Measurements from ENCODE around the gene P2RX2. TPM values are rescaled to one million over a fixed set of nuclear protein-coding genes. Genes with fewer than 3 reads are reported as not detected.

P2RX2 gene
- total RNA-seq, 2 donors from 2014 or later: not detected

DNA sequence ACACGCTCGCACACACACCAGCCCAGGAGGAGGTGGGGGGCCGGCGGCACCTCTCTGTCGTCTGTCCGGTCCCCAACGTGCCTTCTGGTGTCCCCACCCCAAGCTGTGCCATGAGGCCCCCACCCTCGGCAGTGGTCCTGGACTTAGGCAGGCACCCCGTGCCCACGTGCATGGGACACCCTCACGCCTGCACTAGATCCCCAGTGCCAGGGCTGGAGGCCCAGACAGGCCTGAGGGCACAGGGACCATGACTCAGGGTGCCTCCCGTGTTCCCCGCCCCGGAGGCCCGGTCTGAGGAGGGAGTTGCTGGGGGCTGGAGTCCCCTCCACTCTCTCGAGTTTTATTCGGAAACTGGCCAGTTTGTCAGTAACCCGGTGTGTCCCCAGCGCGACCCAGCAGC lies 47.0 kb upstream of the P2RX2 start:
- Histone ChIP-seq H3K27me3 (replicated peaks; ENCODE audit: insufficient read depth) (no peaks in the 10 kb centered on the region), H3K4me1 (ENCODE audit: control insufficient read depth in 1 of 2, low read depth in 2 of 2) (no peaks in the 10 kb centered on the region), H3K27ac (no peak overlapping the region), H3K36me3 (peaks cover 16% of the 10 kb centered on the region), H3K4me3 (no peak overlapping the region), H3K9me3 (no peaks in the 10 kb centered on the region)
- ATAC-seq (ENCODE audit: insufficient number of reproducible peaks, low FRiP score, low read depth): no peak
- TF ChIP-seq, protein P1, sequence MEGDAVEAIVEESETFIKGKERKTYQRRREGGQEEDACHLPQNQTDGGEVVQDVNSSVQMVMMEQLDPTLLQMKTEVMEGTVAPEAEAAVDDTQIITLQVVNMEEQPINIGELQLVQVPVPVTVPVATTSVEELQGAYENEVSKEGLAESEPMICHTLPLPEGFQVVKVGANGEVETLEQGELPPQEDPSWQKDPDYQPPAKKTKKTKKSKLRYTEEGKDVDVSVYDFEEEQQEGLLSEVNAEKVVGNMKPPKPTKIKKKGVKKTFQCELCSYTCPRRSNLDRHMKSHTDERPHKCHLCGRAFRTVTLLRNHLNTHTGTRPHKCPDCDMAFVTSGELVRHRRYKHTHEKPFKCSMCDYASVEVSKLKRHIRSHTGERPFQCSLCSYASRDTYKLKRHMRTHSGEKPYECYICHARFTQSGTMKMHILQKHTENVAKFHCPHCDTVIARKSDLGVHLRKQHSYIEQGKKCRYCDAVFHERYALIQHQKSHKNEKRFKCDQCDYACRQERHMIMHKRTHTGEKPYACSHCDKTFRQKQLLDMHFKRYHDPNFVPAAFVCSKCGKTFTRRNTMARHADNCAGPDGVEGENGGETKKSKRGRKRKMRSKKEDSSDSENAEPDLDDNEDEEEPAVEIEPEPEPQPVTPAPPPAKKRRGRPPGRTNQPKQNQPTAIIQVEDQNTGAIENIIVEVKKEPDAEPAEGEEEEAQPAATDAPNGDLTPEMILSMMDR (IDR thresholded peaks at IDR 0.05): no peak
- DNase-seq (ENCODE audit: low spot score): no peak

DNA sequence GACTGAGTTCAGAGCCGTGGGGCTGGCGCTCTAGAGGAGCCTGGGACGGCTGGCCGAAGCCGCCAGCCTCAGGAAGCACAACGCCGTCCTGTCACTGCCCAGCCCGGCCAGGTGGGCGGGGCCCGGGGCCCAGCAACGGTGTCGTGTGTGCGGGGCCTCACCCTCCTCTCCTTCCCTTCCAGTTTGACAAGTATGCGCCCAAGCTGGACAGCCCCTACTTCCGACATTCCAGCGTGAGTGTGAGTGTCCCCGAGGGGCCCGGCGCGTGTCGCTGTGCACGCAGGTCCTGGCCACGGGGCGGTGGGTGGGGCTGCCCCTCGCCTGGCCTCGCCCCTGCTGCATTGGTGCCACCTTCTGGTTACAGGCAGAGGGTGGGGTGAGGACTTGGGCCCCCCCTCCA lies 46.5 kb upstream of the P2RX2 start:
- Histone ChIP-seq H3K4me1 (ENCODE audit: control insufficient read depth in 1 of 2, low read depth in 2 of 2) (no peaks in the 10 kb centered on the region), H3K4me3 (no peak overlapping the region), H3K9me3 (no peaks in the 10 kb centered on the region), H3K27me3 (replicated peaks; ENCODE audit: insufficient read depth) (no peaks in the 10 kb centered on the region), H3K36me3 (peaks cover 19% of the 10 kb centered on the region), H3K27ac (no peak overlapping the region)
- TF ChIP-seq, protein P1 (IDR thresholded peaks at IDR 0.05): no peak
- ATAC-seq (ENCODE audit: insufficient number of reproducible peaks, low FRiP score, low read depth): no peak
- DNase-seq (ENCODE audit: low spot score): no peak

DNA sequence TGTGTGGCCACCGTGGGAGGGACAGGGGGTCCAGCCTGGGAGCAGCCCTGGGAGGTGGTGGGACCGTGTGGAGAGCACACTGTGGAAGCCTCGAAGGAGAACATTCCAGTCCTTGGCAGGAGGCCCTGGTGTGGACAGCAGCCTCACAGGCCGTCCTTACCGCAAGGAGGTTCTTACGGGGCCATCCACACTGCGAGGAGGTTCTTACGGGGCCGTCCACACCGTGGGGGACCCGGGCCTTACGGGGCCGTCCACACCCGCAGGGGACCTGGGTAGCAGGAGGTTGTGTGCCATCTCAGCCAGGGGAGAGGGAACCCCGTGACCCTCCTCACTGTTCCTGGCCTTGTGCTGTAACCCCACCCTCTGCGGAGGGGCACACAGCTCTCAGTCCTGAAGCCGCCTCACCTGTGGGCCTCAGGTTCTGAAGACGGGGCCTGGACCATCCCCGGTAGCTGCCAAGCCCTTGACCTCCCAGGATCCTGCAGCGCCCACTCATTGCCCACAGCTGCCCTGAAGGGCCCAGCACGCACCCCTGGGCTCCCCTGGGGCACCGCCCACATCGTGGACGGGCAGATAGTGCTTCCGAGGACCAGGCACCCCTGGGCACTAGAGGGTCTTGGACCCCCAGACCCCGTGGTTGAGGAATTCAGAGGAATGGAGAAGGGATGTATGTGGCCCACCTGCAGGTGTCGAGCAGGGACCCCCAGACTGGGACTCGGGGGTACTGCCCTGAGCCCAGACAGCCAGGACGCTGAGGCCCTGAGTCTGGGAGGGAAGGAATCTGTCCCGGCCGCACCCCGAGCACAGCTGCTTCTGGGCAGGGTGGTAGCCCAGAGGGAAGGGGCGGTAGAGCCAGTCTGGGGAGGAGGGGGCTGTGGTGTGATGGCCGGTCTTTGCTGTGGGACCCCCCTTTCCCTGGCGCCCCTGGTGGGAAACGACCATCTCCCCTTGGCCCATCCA lies 45.5 kb upstream of the P2RX2 start:
- no peak for DNase-seq (ENCODE audit: low spot score)
- Histone ChIP-seq H3K9me3 (no peaks in the 10 kb centered on the region), H3K36me3 (peaks cover 19% of the 10 kb centered on the region), H3K4me1 (ENCODE audit: control insufficient read depth in 1 of 2, low read depth in 2 of 2) (no peaks in the 10 kb centered on the region), H3K4me3 (no peak overlapping the region), H3K27ac (no peak overlapping the region), H3K27me3 (replicated peaks; ENCODE audit: insufficient read depth) (no peaks in the 10 kb centered on the region)
- TF ChIP-seq, protein P1 (IDR thresholded peaks at IDR 0.05): no peak
- ATAC-seq (ENCODE audit: insufficient number of reproducible peaks, low FRiP score, low read depth): no peak

DNA sequence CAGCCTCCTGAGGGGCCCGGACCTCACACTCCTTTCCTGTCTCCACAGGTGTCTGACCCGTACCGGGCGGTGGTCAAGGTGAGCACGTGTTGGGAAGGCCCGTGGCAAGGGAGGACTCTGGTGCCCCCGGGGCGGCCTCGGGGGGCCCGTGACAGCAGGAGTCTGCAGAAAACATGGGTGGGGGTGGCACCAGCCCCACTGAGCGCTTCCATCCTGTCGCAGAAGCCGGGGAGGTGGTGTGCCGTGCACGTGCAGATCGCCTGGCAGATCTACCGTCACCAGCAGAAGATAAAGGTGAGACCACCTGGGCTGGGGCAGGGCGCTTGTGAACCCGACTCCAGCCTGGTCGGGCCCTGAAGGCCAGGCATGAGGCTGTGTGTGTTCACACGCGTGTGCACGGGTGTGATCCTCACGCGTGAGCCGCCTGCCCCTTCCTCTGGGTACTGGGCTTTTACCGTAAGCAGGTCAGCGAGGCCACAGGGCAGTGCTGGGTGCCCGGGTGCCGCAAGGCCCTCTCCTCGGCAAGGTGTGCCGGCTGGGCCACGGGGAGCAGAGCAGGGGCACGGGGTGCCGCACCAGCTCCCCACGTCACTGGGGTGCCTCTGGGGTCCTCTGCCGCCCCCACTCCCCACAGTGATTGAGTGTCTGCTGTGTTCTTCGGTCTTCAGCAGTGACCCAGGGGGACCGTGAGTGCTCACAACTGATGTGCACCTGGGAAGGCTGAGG lies 44.1 kb upstream of the P2RX2 start:
- H3K9me3 ChIP-seq: no peaks in the 10 kb centered on the region
- TF ChIP-seq, protein P1 (IDR thresholded peaks at IDR 0.05): no peak
- H3K4me3 ChIP-seq: no peak overlapping the region
- H3K27ac ChIP-seq: no peak overlapping the region
- peaks cover 19% of the 10 kb centered on the region for H3K36me3 ChIP-seq
- ATAC-seq (ENCODE audit: insufficient number of reproducible peaks, low FRiP score, low read depth): no peak
- H3K27me3 ChIP-seq (replicated peaks; ENCODE audit: insufficient read depth): no peaks in the 10 kb centered on the region
- H3K4me1 ChIP-seq (ENCODE audit: control insufficient read depth in 1 of 2, low read depth in 2 of 2): no peaks in the 10 kb centered on the region
- no peak for DNase-seq (ENCODE audit: low spot score)

DNA sequence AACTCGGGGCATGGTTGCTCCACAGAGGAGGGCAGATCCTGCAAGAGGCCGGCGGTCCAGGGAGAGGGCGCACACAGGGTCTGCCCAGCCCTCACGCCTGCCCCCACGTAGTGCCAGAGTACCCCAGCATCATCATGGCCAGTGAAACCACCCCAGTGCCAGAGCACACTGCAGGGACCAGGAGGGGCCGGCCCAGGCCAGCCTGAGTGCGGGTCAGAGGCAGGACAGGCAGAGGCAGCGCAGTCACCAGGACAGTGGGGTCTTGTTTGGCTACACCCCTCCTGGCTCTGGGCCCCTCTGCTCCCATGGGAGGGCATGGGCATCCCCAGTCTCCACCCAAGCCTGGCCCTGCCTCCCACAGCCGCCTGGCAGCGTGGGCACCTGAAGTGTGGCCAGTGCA lies 42.9 kb upstream of the P2RX2 start:
- Histone ChIP-seq H3K4me3 (no peak overlapping the region), H3K27me3 (replicated peaks; ENCODE audit: insufficient read depth) (no peaks in the 10 kb centered on the region), H3K4me1 (ENCODE audit: control insufficient read depth in 1 of 2, low read depth in 2 of 2) (no peaks in the 10 kb centered on the region), H3K27ac (no peak overlapping the region), H3K36me3 (peaks cover 20% of the 10 kb centered on the region), H3K9me3 (no peaks in the 10 kb centered on the region)
- no peak for DNase-seq (ENCODE audit: low spot score)
- no peak for ATAC-seq (ENCODE audit: insufficient number of reproducible peaks, low FRiP score, low read depth)
- TF ChIP-seq, protein P1 (IDR thresholded peaks at IDR 0.05): no peak
